Cardiac muscle cell (in vitro differentiated cells and primary cell): Measurements from ENCODE around the gene PPM1D. TPM values are rescaled to one million over a fixed set of nuclear protein-coding genes. Genes with fewer than 3 reads are reported as not detected.

Source experiments
- DNase-seq, 2 donors: peaks; one replicate each; pipeline versions ENCODE4 v3.0.0 to v3.0.0-alpha.2; 2010 to 2017; ENCODE audit warnings: low read depth in 1 of 2, low spot score in 1 of 2
- H3K27ac ChIP-seq: fragments of 200-600 bp; sonication (generic); 2 replicates; pipeline ENCODE4 v1.5.1; 2016
- H3K27me3 ChIP-seq: fragments of 200-600 bp; sonication (generic); 2 replicates; pipeline ENCODE4 v1.6.0; 2016; ENCODE audit warnings: control low read depth
- H3K36me3 ChIP-seq: fragments of 200-600 bp; sonication (generic); 2 replicates; pipeline ENCODE4 v1.5.1; 2016; ENCODE audit warnings: control low read depth
- H3K4me1 ChIP-seq: fragments of 200-600 bp; sonication (generic); 2 replicates; pipeline ENCODE4 v1.8.1; 2017; ENCODE audit warnings: low read depth, mild to moderate bottlenecking, mixed run types
- H3K4me3 ChIP-seq: fragments of 200-600 bp; sonication (generic); 2 replicates; pipeline ENCODE4 v1.5.1; 2016; ENCODE audit warnings: mild to moderate bottlenecking
- H3K9me3 ChIP-seq: fragments of 200-600 bp; sonication (generic); 2 replicates; pipeline ENCODE4 v1.5.1; 2017; ENCODE audit warnings: low read depth, mild to moderate bottlenecking, control low read depth
- CTCF ChIP-seq: IDR thresholded peaks from 2 replicates; pipeline ENCODE4 v1.5.1; 2012; ENCODE audit warnings: low read depth, mild to moderate bottlenecking, low read length
- polyA plus RNA-seq: library from polyadenylated mRNA; unstranded; fragments of >200 nt; fragmentation: Nextera tagmentation; extraction: Ambion mirVana; gene quantifications from 2 replicates; pipeline ENCODE4 v1.2.1, GENCODE V29; 2016
- total RNA-seq: library from RNA; depleted of rRNA; stranded (reverse); fragments of >200 nt; gene quantifications from 2 replicates; pipeline ENCODE4 v1.2.3, GENCODE V29; 2016

Gene PPM1D
- total and polyA plus RNA-seq, 2 experiments from 2014 or later: 7.7 to 16.3 TPM

DNA sequence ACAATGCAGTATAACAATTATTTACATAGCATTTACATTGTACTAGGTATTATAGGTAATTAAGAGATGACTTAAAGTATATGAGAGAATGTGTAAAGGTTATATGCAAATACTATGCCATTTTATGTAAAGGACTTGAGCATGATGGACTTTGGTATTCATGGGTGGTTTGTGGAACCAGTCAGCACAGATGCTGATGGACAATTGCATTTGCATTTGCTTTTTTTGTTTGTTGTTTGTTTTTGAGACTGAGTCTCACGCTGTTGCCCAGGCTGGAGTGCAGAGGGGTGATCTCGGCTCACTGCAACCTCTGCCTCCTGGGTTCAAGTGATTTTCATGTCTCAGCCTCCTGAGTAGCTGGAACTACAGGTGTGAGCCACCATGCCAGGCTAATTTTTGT is 113.6 kb downstream of the PPM1D start:
- Histone ChIP-seq H3K4me1 (no peaks in the 10 kb centered on the region), H3K36me3 (no peaks in the 10 kb centered on the region), H3K4me3 (no peak overlapping the region), H3K27ac (no peak overlapping the region), H3K27me3 (no peaks in the 10 kb centered on the region), H3K9me3 (no peaks in the 10 kb centered on the region)
- no peak for DNase-seq
- TF ChIP-seq CTCF: no peak

Other genes with a start within 250 kb of the PPM1D start
- gene USP32, start 208.1 kb upstream of the PPM1D start, total RNA-seq: 25.0 and 32.2 TPM in 2 replicates
- 19.7 and 32.7 TPM in 2 replicates for gene USP32, start 208.1 kb upstream of the PPM1D start, polyA plus RNA-seq
- not detected in 2 replicates for gene CHCT1, start 177.7 kb upstream of the PPM1D start, total RNA-seq
- 0.76 TPM in 1 of 2 replicates, not detected in the other for gene CHCT1, start 177.7 kb upstream of the PPM1D start, polyA plus RNA-seq
- gene APPBP2, start 74.0 kb upstream of the PPM1D start, total RNA-seq: 22.5 and 22.9 TPM in 2 replicates
- gene APPBP2, start 74.0 kb upstream of the PPM1D start, polyA plus RNA-seq: 30.9 and 40.1 TPM in 2 replicates
- gene BCAS3, start 77.7 kb downstream of the PPM1D start, total RNA-seq: 36.5 TPM in 2 replicates
- gene BCAS3, start 77.7 kb downstream of the PPM1D start, polyA plus RNA-seq: 39.6 and 51.3 TPM in 2 replicates